ENCODE data around the gene CLDN4.

- peak; percentile 73 for TF ChIP-seq CTCF (IDR thresholded peaks at IDR 0.05; ENCODE audit: low read depth, low read length, poor library complexity, severe bottlenecking)
- no peak for TF ChIP-seq EZH2phosphoT487 (IDR thresholded peaks at IDR 0.05; ENCODE audit: borderline replicate concordance, low read length)
Measured at GRCh38 chr7:73865738-73866445, 35.1 kb downstream of the CLDN4 start.

All from DOHH2 (cell line).